SK-N-SH (cell line): ENCODE results near the gene CD34. TPM values are rescaled to one million over a fixed set of nuclear protein-coding genes. Genes with fewer than 3 reads are reported as not detected.

Source experiments
- CTCF ChIA-PET: fragments of 300-600, 350-600 bp; formaldehyde crosslinking; extraction: SDS; loops from one replicate; lab custom pipeline; 2021; lab: Yijun Ruan, JAX
- POLR2A ChIA-PET: fragments of 350-600 bp; sonication (Branson Sonifier 250); formaldehyde crosslinking; extraction: SDS; loops from one replicate; lab custom pipeline; 2020; ENCODE audit warnings: antibody characterized with exemption, inconsistent platforms; lab: Yijun Ruan, JAX
- DNase-seq: peaks from one replicate; pipeline ENCODE4 v3.0.0; 2012
- H2AFZ ChIP-seq: fragments of 200-600 bp; sonication (generic); 2 replicates; pipeline ENCODE4 v1.8.1; 2016; ENCODE audit warnings: antibody characterized with exemption, mild to moderate bottlenecking, low read depth
- H3F3A ChIP-seq: fragments of 200-600 bp; sonication (generic); replicated peaks from 2 replicates; pipeline ENCODE3; 2016; ENCODE audit warnings: antibody characterized with exemption, mild to moderate bottlenecking; ENCODE audit not compliant: insufficient read depth
- H3K27ac ChIP-seq, 2 experiments: fragments of 200-500 bp in 1 of 2; fragments of 200-600 bp in 1 of 2; sonication (Bioruptor generic) in 1 of 2; sonication (generic), shearing (Covaris generic) in 1 of 2; 2 replicates each; pipeline versions ENCODE4 v1.5.1 to v1.6.1; 2014 to 2016; ENCODE audit warnings: low read depth in 2 of 2, inconsistent platforms in 1 of 2, low read length in 1 of 2, mild to moderate bottlenecking in 1 of 2, mixed read lengths in 1 of 2
- H3K27me3 ChIP-seq: fragments of 200-600 bp; sonication (generic), shearing (Covaris generic); 2 replicates; pipeline ENCODE4 v1.6.1; 2016; ENCODE audit warnings: mixed run types; ENCODE audit not compliant: insufficient read depth
- H3K36me3 ChIP-seq, 2 experiments: fragments of 200-500 bp in 1 of 2; fragments of 200-600 bp in 1 of 2; sonication (Bioruptor generic) in 1 of 2; sonication (generic) in 1 of 2; replicated peaks in 1 of 2; 2 replicates each; pipeline versions ENCODE3 to v1.5.1; 2014 to 2016; ENCODE audit warnings: low read length in 1 of 2, mild to moderate bottlenecking in 1 of 2; ENCODE audit not compliant: insufficient read depth in 2 of 2, control insufficient read depth in 1 of 2
- H3K4me1 ChIP-seq, 2 experiments: fragments of 200-500 bp in 1 of 2; fragments of 200-600 bp in 1 of 2; sonication (Bioruptor generic) in 1 of 2; sonication (generic), shearing (Covaris generic) in 1 of 2; 2 replicates each; pipeline versions ENCODE4 v1.5.1 to v1.6.1; 2014 to 2016; ENCODE audit warnings: low read depth in 1 of 2, low read length in 1 of 2, mixed run types in 1 of 2; ENCODE audit not compliant: insufficient read depth in 2 of 2, control insufficient read depth in 1 of 2
- H3K4me2 ChIP-seq: fragments of 200-600 bp; sonication (generic), shearing (Covaris generic); 2 replicates; pipeline ENCODE4 v1.6.1; 2017; ENCODE audit warnings: mixed run types
- H3K4me3 ChIP-seq, 2 experiments: fragments of 200-500 bp in 1 of 2; fragments of 200-600 bp in 1 of 2; sonication (Bioruptor generic) in 1 of 2; sonication (generic), shearing (Covaris generic) in 1 of 2; 2 replicates each; pipeline versions ENCODE4 v1.5.1 to v1.8.1; 2014 to 2016; ENCODE audit warnings: low read depth in 2 of 2, inconsistent platforms in 1 of 2, low read length in 1 of 2, mild to moderate bottlenecking in 1 of 2, mixed read lengths in 1 of 2, moderate library complexity in 1 of 2
- H3K79me2 ChIP-seq: fragments of 200-600 bp; sonication (generic); 2 replicates; pipeline ENCODE4 v1.8.1; 2017; ENCODE audit warnings: mild to moderate bottlenecking; ENCODE audit not compliant: insufficient read depth
- H3K9ac ChIP-seq: fragments of 200-600 bp; sonication (generic); 2 replicates; pipeline ENCODE4 v1.6.1; 2017; ENCODE audit warnings: mixed run types
- H3K9me2 ChIP-seq: fragments of 200-600 bp; sonication (generic); 2 replicates; pipeline ENCODE4 v1.6.1; 2017; ENCODE audit warnings: mixed run types
- H3K9me3 ChIP-seq: fragments of 200-600 bp; sonication (generic); 2 replicates; pipeline ENCODE4 v1.6.1; 2017; ENCODE audit warnings: mixed run types, mild to moderate bottlenecking, moderate library complexity
- H4K20me1 ChIP-seq: fragments of 200-600 bp; sonication (generic); 2 replicates; pipeline ENCODE4 v1.6.1; 2017; ENCODE audit warnings: mild to moderate bottlenecking, mixed run types; ENCODE audit not compliant: insufficient read depth
- CHD2 ChIP-seq: fragments of 150-350 bp; IDR thresholded peaks from 2 replicates; pipeline ENCODE4 v1.6.1; 2018; ENCODE audit warnings: low read length; ENCODE audit not compliant: partially characterized antibody
- ELF1 ChIP-seq: IDR thresholded peaks from 2 replicates; pipeline ENCODE4 v1.4.0; 2012
- EP300 ChIP-seq, 2 experiments: IDR thresholded peaks; 2 replicates each; pipeline versions ENCODE4 v1.4.0 to v1.6.1; 2012; ENCODE audit warnings: borderline replicate concordance in 1 of 2, low read depth in 1 of 2, low read length in 1 of 2
- FOSL2 ChIP-seq: IDR thresholded peaks from 2 replicates; pipeline ENCODE4 v1.4.0; 2012; ENCODE audit warnings: low read depth, mild to moderate bottlenecking, moderate library complexity, borderline replicate concordance
- FOXJ3 ChIP-seq: sonication (generic); formaldehyde crosslinking; IDR thresholded peaks from 2 replicates; pipeline ENCODE4 v1.5.1; 2020; ENCODE audit warnings: mild to moderate bottlenecking, missing genetic modification reagents
- FOXM1 ChIP-seq: IDR thresholded peaks from 2 replicates; pipeline ENCODE4 v1.4.0; 2012; ENCODE audit warnings: low read depth, mild to moderate bottlenecking
- NRF1 ChIP-seq: IDR thresholded peaks from 2 replicates; pipeline ENCODE4 v1.6.1; 2012; ENCODE audit warnings: low read depth, mild to moderate bottlenecking, low read length
- POLR2AphosphoS5 ChIP-seq: IDR thresholded peaks from 2 replicates; pipeline ENCODE4 v1.6.1; 2012; ENCODE audit warnings: low read depth, low read length
- RAD21 ChIP-seq: IDR thresholded peaks from 2 replicates; pipeline ENCODE4 v1.6.1; 2012; ENCODE audit warnings: mild to moderate bottlenecking, low read length
- RXRA ChIP-seq: IDR thresholded peaks from 2 replicates; pipeline ENCODE4 v1.4.0; 2012; ENCODE audit warnings: low read depth, mild to moderate bottlenecking, borderline replicate concordance
- SMC3 ChIP-seq: IDR thresholded peaks from 2 replicates; pipeline ENCODE4 v1.6.1; 2012; ENCODE audit warnings: low read depth, low read length, improper control_type of control experiment
- YY1 ChIP-seq: IDR thresholded peaks from 2 replicates; pipeline ENCODE4 v1.4.0; 2012; ENCODE audit warnings: low read depth, mild to moderate bottlenecking
- WGBS: methylation state at CpG from one replicate; pipeline ENCODE4 v1.1.6; 2017; ENCODE audit warnings: low lambda C conversion rate; 5-methylcytosine and 5-hydroxymethylcytosine counted together
- polyA plus RNA-seq, 3 experiments: library from polyadenylated mRNA; depleted of rRNA; stranded (reverse); fragments of >200 nt; gene quantifications; 2 replicates each; pipeline ENCODE4 v1.2.3, GENCODE V29; 2012
- TF ChIP-seq, protein P1 (sequence below): IDR thresholded peaks from 2 replicates; pipeline ENCODE4 v1.4.0; 2012; ENCODE audit warnings: low read depth, borderline replicate concordance
- TF ChIP-seq, protein P2 (sequence below): fragments of 150-350 bp; IDR thresholded peaks from 2 replicates; pipeline ENCODE4 v1.6.1; 2016; ENCODE audit warnings: mild to moderate bottlenecking, low read depth, low read length
- TF ChIP-seq, protein P3 (sequence below): IDR thresholded peaks from 2 replicates; pipeline ENCODE4 v1.4.0; 2012; ENCODE audit warnings: low read depth
- TF ChIP-seq, protein P4 (sequence below): fragments of 150-350 bp; IDR thresholded peaks from 2 replicates; pipeline ENCODE4 v1.6.1; 2017; ENCODE audit warnings: antibody characterized with exemption, low read length, low read depth, borderline replicate concordance
- TF ChIP-seq, protein P5 (sequence below): IDR thresholded peaks from 2 replicates; pipeline ENCODE4; 2012

The CD34 gene
- polyA plus RNA-seq, 1 of the 3 experiments (the other 2 are of a cell fraction), result 0.59 TPM

DNA sequence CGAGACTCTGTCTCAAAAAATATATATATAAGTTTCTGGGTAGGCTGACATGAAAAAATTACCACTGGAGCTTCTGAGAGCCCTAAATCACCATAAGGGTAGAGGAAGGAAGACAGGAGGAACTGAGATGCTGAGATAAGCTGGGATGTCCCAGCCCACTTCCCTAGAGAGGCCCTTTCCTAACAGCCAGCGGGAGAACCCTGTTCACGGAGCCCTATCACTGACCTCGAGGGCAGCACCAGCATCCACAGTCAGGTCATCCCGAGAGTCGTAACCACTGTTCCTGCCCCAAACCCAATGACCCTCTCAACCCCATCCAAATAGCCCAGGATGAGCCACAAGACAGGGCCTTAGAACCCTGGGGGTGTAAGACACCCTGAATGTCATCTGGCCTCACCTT lies 77.5 kb downstream of the CD34 start (continued):
- TF ChIP-seq, protein P1, sequence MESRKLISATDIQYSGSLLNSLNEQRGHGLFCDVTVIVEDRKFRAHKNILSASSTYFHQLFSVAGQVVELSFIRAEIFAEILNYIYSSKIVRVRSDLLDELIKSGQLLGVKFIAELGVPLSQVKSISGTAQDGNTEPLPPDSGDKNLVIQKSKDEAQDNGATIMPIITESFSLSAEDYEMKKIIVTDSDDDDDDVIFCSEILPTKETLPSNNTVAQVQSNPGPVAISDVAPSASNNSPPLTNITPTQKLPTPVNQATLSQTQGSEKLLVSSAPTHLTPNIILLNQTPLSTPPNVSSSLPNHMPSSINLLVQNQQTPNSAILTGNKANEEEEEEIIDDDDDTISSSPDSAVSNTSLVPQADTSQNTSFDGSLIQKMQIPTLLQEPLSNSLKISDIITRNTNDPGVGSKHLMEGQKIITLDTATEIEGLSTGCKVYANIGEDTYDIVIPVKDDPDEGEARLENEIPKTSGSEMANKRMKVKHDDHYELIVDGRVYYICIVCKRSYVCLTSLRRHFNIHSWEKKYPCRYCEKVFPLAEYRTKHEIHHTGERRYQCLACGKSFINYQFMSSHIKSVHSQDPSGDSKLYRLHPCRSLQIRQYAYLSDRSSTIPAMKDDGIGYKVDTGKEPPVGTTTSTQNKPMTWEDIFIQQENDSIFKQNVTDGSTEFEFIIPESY, result no peak
- TF ChIP-seq, protein P2, sequence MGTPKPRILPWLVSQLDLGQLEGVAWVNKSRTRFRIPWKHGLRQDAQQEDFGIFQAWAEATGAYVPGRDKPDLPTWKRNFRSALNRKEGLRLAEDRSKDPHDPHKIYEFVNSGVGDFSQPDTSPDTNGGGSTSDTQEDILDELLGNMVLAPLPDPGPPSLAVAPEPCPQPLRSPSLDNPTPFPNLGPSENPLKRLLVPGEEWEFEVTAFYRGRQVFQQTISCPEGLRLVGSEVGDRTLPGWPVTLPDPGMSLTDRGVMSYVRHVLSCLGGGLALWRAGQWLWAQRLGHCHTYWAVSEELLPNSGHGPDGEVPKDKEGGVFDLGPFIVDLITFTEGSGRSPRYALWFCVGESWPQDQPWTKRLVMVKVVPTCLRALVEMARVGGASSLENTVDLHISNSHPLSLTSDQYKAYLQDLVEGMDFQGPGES, result no peak
- TF ChIP-seq RAD21, result no peak
- TF ChIP-seq, protein P3, sequence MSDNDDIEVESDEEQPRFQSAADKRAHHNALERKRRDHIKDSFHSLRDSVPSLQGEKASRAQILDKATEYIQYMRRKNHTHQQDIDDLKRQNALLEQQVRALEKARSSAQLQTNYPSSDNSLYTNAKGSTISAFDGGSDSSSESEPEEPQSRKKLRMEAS, result no peak
- no peak for TF ChIP-seq FOSL2
- TF ChIP-seq EP300 (IDR thresholded peaks at IDR 0.05; ENCODE audit: borderline replicate concordance in 1 of 2, low read depth in 1 of 2, low read length in 1 of 2), result no peak
- TF ChIP-seq, protein P4, sequence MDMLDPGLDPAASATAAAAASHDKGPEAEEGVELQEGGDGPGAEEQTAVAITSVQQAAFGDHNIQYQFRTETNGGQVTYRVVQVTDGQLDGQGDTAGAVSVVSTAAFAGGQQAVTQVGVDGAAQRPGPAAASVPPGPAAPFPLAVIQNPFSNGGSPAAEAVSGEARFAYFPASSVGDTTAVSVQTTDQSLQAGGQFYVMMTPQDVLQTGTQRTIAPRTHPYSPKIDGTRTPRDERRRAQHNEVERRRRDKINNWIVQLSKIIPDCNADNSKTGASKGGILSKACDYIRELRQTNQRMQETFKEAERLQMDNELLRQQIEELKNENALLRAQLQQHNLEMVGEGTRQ, result no peak

DNA sequence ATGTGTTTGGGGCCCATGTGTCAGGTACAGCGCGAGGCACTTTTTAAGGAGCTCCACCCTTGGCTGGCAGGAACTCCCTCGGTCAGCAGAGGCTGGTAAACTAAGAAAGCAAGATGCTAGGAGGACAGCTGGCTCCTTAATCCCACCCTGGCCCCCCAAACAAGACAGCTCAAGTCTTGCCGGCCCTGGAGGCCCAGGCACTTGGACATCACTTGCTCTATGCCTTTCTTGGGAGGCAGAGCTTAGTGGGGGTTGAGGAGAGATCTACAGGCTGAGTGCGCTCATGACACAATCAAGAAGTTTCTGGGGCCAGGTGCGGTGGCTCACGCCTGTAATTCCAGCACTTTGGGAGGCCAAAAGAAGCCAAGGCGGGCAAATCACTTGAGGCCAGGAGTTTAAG lies 78.1 kb downstream of the CD34 start:
- Histone ChIP-seq H3K9me3 (no peaks in the 10 kb centered on the region), H3F3A (no peaks in the 10 kb centered on the region), H3K4me3 (no peak overlapping the region), H3K9me2 (no peaks in the 10 kb centered on the region), H3K4me2 (no peak overlapping the region), H3K27ac (no peak overlapping the region), H3K4me1 (peaks cover 0 to 13% of the 10 kb centered on the region in 2 experiments; a peak in 2 of 4 replicates), H2AFZ (no peak overlapping the region), H3K36me3 (peaks cover 0 to 2% of the 10 kb centered on the region in 2 experiments), H3K27me3 (no peaks in the 10 kb centered on the region), H4K20me1 (no peaks in the 10 kb centered on the region), H3K9ac (no peak overlapping the region), H3K79me2 (no peaks in the 10 kb centered on the region)
- CTCF ChIA-PET, result interaction anchor here (0.7 to 7.0 kb wide), 3 partner anchors 21 to 52 kb away, joined by 3 to 82 read pairs (median 3); no protein-coding TSS in a partner anchor
- DNase-seq, result no peak
- POLR2A ChIA-PET, result no interaction called here
- WGBS, result 95% methylated on average over 8 of the region's 8 CpGs
- no peak for TF ChIP-seq NRF1
- TF ChIP-seq YY1, result no peak
- TF ChIP-seq, protein P4, result no peak
- TF ChIP-seq SMC3, result no peak
- no peak for TF ChIP-seq FOXM1
- TF ChIP-seq CHD2, result no peak
- TF ChIP-seq POLR2AphosphoS5, result no peak
- TF ChIP-seq RXRA, result no peak
- TF ChIP-seq FOXJ3 (CRISPR knock-in tag), result no peak
- TF ChIP-seq ELF1, result no peak
- TF ChIP-seq, protein P2, result no peak
- TF ChIP-seq EP300 (IDR thresholded peaks at IDR 0.05; ENCODE audit: borderline replicate concordance in 1 of 2, low read depth in 1 of 2, low read length in 1 of 2), result no peak
- TF ChIP-seq, protein P5, sequence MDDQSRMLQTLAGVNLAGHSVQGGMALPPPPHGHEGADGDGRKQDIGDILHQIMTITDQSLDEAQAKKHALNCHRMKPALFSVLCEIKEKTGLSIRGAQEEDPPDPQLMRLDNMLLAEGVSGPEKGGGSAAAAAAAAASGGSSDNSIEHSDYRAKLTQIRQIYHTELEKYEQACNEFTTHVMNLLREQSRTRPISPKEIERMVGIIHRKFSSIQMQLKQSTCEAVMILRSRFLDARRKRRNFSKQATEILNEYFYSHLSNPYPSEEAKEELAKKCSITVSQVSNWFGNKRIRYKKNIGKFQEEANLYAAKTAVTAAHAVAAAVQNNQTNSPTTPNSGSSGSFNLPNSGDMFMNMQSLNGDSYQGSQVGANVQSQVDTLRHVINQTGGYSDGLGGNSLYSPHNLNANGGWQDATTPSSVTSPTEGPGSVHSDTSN, result no peak
